ENCODE data around the gene FGF8.

- TF ChIP-seq GATA2 (IDR thresholded peaks at IDR 0.05; ENCODE audit: low read depth, low read length) = no peak
- no peak for TF ChIP-seq GATA3 (IDR thresholded peaks at IDR 0.05; ENCODE audit: low read depth, low read length)
Observed at GRCh38 chr10:101793526-101793925, 17.6 kb upstream of the FGF8 start.
